Sigmoid colon (tissue), 7 donors: ENCODE measurements around the gene PTPA. TPM values are rescaled to one million over a fixed set of nuclear protein-coding genes. Genes with fewer than 3 reads are reported as not detected.

Source experiments
- DNase-seq: peaks from one replicate; pipeline ENCODE4 v3.0.0-alpha.2; 2019
- H3K27ac ChIP-seq, 4 donors: fragments of 200-600 bp; sonication (generic); one replicate each; pipeline ENCODE4 v1.5.1; 2016 to 2019; ENCODE audit warnings: mild to moderate bottlenecking in 1 of 4
- H3K27me3 ChIP-seq, 3 donors: fragments of 200-600 bp; sonication (generic); one replicate each; pipeline ENCODE4 v1.5.1; 2019; ENCODE audit warnings: mild to moderate bottlenecking in 1 of 3
- H3K36me3 ChIP-seq, 4 donors: fragments of 200-600 bp; sonication (generic); one replicate each; pipeline ENCODE4 v1.5.1; 2016 to 2019
- H3K4me1 ChIP-seq, 4 donors: fragments of 200-600 bp; sonication (generic); one replicate each; pipeline ENCODE4 v1.5.1; 2017 to 2019
- H3K4me3 ChIP-seq, 4 donors: fragments of 200-600 bp; sonication (generic); one replicate each; pipeline ENCODE4 v1.5.1; 2017 to 2019; ENCODE audit warnings: mild to moderate bottlenecking in 2 of 4, moderate library complexity in 1 of 4
- H3K9me3 ChIP-seq, 4 donors: fragments of 200-600 bp in 3 of 4; sonication (generic) in 3 of 4; one replicate each; pipeline versions ENCODE4 v1.5.1 to v1.6.1; 2013 to 2019
- CTCF ChIP-seq, 4 experiments: fragments of 450-650 bp in 3 of 4; fragments of 200-600 bp in 1 of 4; IDR thresholded peaks; one replicate each; pipeline ENCODE4 v1.5.1; 2016 to 2019; ENCODE audit warnings: antibody characterized with exemption in 4 of 4, mild to moderate bottlenecking in 3 of 4, moderate library complexity in 2 of 4
- EP300 ChIP-seq, 4 donors: sonication (generic); formaldehyde crosslinking; IDR thresholded peaks; one replicate each; pipeline ENCODE4 v1.6.1; 2017; ENCODE audit warnings: antibody characterized with exemption in 4 of 4
- POLR2A ChIP-seq, 2 donors: fragments of 450-650 bp; IDR thresholded peaks; one replicate each; pipeline ENCODE4 v1.6.1; 2016; ENCODE audit warnings: antibody characterized with exemption in 2 of 2, mild to moderate bottlenecking in 2 of 2, moderate library complexity in 2 of 2
- POLR2AphosphoS5 ChIP-seq, 4 donors: sonication (generic); formaldehyde crosslinking; IDR thresholded peaks; one replicate each; pipeline ENCODE4 v1.6.1; 2017; ENCODE audit warnings: antibody characterized with exemption in 4 of 4
- WGBS, 2 donors: extraction: QIAGEN DNeasy Blood & Tissue Kit; methylation state at CpG; one replicate each; pipeline ENCODE4 v1.1.7; 2013; 5-methylcytosine and 5-hydroxymethylcytosine counted together
- intact Hi-C: fragments of 100-400 bp; cut with DNase I; formaldehyde crosslinking; loops from one replicate; pipeline ENCODE4 v1.15.1; 2023
- polyA plus RNA-seq, 3 donors: library from polyadenylated mRNA; stranded (reverse); fragments of 200-250 nt; gene quantifications; one replicate each; pipeline ENCODE4 v1.2.3, GENCODE V29; 2013
- total RNA-seq, 4 donors: library from RNA; depleted of rRNA; stranded (reverse); fragments of >200 nt; gene quantifications; one replicate each; pipeline ENCODE4 v1.1.0, GENCODE V29; 2016
- donor health status: healthy with polysubstance abuse.
- donor health status: Bipolar disorder and iron deficiency.
- donor health status: healthy.

PTPA gene
- total and polyA plus RNA-seq, 7 donors: 50.2 to 141 (median 78.5) TPM

GRCh38 chr9:129077236-129077635 lies 34.0 kb upstream of the PTPA start:
- H3K27me3 ChIP-seq: no peaks in the 10 kb centered on the region
- H3K36me3 ChIP-seq: no peaks in the 10 kb centered on the region
- intact Hi-C loops: no loop called here
- H3K4me1 ChIP-seq: peaks cover 0 to 18% (median 13%) of the 10 kb centered on the region in 4 donors
- DNase-seq: no peak
- 21 to 71% methylated on average over 10 of the region's 10 CpGs for WGBS, 2 donors
- no peaks in the 10 kb centered on the region for H3K9me3 ChIP-seq
- TF ChIP-seq CTCF (IDR thresholded peaks at IDR 0.05) (no peak), EP300 (IDR thresholded peaks at IDR 0.05) (no peak), POLR2A (IDR thresholded peaks at IDR 0.05) (no peak), POLR2AphosphoS5 (IDR thresholded peaks at IDR 0.05) (no peak)
- no peak overlapping the region for H3K27ac ChIP-seq
- no peak overlapping the region for H3K4me3 ChIP-seq

GRCh38 chr9:129078691-129079503 lies 32.3 kb upstream of the PTPA start:
- Histone ChIP-seq H3K27me3 (no peaks in the 10 kb centered on the region), H3K36me3 (no peaks in the 10 kb centered on the region), H3K4me1 (peaks cover 0 to 23% (median 17%) of the 10 kb centered on the region in 4 donors), H3K9me3 (no peaks in the 10 kb centered on the region), H3K4me3 (no peak overlapping the region), H3K27ac (no peak overlapping the region)
- WGBS, 2 donors: 61 to 82% methylated on average over 18 of the region's 18 CpGs
- intact Hi-C loops: no loop called here
- TF ChIP-seq POLR2AphosphoS5 (IDR thresholded peaks at IDR 0.05) (no peak), EP300 (IDR thresholded peaks at IDR 0.05) (no peak), POLR2A (IDR thresholded peaks at IDR 0.05) (no peak), CTCF (IDR thresholded peaks at IDR 0.05) (no peak)
- no peak for DNase-seq

GRCh38 chr9:129079829-129080228 lies 31.4 kb upstream of the PTPA start:
- peaks cover 0 to 23% (median 17%) of the 10 kb centered on the region in 4 donors for H3K4me1 ChIP-seq
- no peak overlapping the region for H3K27ac ChIP-seq
- intact Hi-C loops: loop anchor here (5.0 kb wide), 1 partner anchor 43 kb away; the partner anchor contains the start of gene MIGA2
- no peak for TF ChIP-seq EP300 (IDR thresholded peaks at IDR 0.05)
- TF ChIP-seq CTCF (IDR thresholded peaks at IDR 0.05): no peak
- TF ChIP-seq POLR2A (IDR thresholded peaks at IDR 0.05): no peak
- TF ChIP-seq POLR2AphosphoS5 (IDR thresholded peaks at IDR 0.05): no peak
- H3K4me3 ChIP-seq: peak overlapping the region in 2 of 4 donors; percentile 82 to 85
- no peak for DNase-seq
- 88 to 90% methylated on average over 13 of the region's 13 CpGs for WGBS, 2 donors
- no peaks in the 10 kb centered on the region for H3K9me3 ChIP-seq
- peaks cover 0 to 4% (median under 1%) of the 10 kb centered on the region in 4 donors for H3K36me3 ChIP-seq
- no peaks in the 10 kb centered on the region for H3K27me3 ChIP-seq

- TF ChIP-seq POLR2AphosphoS5 (IDR thresholded peaks at IDR 0.05) (no peak), POLR2A (IDR thresholded peaks at IDR 0.05) (no peak), EP300 (IDR thresholded peaks at IDR 0.05) (no peak), CTCF (IDR thresholded peaks at IDR 0.05) (no peak)
- no peak for DNase-seq
- peaks cover 0 to 9% (median 2%) of the 10 kb centered on the region in 4 donors for H3K36me3 ChIP-seq
- no peaks in the 10 kb centered on the region for H3K9me3 ChIP-seq
- peaks cover 0 to 23% (median 17%) of the 10 kb centered on the region in 4 donors for H3K4me1 ChIP-seq
- peak overlapping the region; percentile 63 to 85 (median 80) for H3K4me3 ChIP-seq
- intact Hi-C loops: loop anchor here (5.0 kb wide), 1 partner anchor 43 kb away; the partner anchor contains the start of gene MIGA2
- H3K27ac ChIP-seq: peak overlapping the region; percentile 55 to 92 (median 75)
- WGBS, 2 donors: 8 to 31% methylated on average over 12 of the region's 12 CpGs
- H3K27me3 ChIP-seq: no peaks in the 10 kb centered on the region
Measured at GRCh38 chr9:129080298-129080600, 31.0 kb upstream of the PTPA start.
